SH-SY5Y (cell line): ENCODE measurements around the gene CNTN5.

Experiments used
- GATA2 ChIP-seq: IDR thresholded peaks from 2 replicates; pipeline ENCODE4 v1.6.1; 2011; ENCODE audit warnings: mild to moderate bottlenecking, low read depth, low read length
- GATA3 ChIP-seq: IDR thresholded peaks from 2 replicates; pipeline ENCODE4 v1.6.1; 2011; ENCODE audit warnings: low read depth, mild to moderate bottlenecking, low read length, moderate library complexity

The CNTN5 gene

DNA sequence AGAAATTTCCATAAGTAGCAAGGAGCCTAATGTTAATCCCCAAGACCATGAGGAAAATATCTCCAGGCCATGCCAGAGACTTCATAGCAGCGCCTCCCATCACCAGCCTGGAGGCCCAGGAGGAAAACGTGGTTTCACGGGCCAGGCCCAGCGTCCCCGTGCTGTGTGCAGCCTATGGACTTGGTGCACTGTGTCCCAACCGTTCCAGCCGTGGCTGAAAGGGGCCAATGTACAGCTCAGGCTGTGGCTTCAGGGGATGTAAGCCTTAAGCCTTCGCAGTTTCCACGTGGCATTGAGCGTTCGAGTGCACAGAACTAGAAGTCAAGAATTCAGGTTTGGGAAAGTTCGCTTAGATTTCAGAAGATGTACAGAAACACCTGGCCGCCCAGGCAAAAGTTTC lies 510.7 kb downstream of the CNTN5 start:
- no peak for TF ChIP-seq GATA3
- TF ChIP-seq GATA2, result no peak

DNA sequence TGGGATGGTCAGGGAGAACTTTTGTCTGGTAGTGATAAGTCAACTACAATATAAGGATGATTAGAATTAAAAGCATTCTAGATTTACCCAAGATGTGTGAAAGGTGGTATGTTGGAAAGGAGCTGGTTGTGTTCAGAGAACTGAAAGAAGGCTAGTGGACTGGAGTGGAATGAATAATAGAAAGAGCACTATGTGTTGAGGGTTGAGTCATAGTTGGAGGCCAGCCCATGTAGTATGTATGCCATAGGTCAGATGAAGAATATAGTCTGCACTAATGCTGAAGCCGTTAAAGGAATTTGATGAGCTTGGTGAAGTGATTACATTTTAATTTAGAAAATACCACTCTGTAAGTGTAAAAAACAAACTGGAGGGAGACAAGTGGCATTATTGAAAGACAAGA lies 514.1 kb downstream of the CNTN5 start:
- TF ChIP-seq GATA2, result no peak
- TF ChIP-seq GATA3, result no peak

- TF ChIP-seq GATA2 (no peak), GATA3 (no peak)
Measured at GRCh38 chr11:99535406-99535805, 514.7 kb downstream of the CNTN5 start.

GRCh38 chr11:99535819-99536218 lies 515.1 kb downstream of the CNTN5 start:
- no peak for TF ChIP-seq GATA3
- no peak for TF ChIP-seq GATA2

GRCh38 chr11:99537681-99538080 lies 516.9 kb downstream of the CNTN5 start:
- TF ChIP-seq GATA3, result no peak
- TF ChIP-seq GATA2, result no peak

DNA sequence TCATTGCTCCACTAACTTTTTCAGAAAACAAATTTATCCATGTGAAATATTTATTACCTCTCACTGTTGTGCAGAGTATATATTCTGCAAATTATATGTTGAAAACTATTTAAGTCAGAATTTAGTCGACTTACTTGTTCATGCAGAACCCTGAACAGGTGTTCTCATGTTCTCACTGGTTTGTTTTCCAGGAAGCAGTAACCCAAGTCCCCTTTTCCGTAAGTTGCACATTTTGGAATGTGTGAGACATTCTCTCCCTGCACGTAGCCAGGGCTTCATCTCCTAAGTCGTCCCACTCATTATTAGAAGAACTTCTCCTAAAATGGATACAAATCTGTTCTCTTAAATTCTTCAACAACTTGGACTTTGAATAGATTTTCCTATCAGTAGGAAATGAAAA lies 524.9 kb downstream of the CNTN5 start:
- TF ChIP-seq GATA3, result no peak
- no peak for TF ChIP-seq GATA2

DNA sequence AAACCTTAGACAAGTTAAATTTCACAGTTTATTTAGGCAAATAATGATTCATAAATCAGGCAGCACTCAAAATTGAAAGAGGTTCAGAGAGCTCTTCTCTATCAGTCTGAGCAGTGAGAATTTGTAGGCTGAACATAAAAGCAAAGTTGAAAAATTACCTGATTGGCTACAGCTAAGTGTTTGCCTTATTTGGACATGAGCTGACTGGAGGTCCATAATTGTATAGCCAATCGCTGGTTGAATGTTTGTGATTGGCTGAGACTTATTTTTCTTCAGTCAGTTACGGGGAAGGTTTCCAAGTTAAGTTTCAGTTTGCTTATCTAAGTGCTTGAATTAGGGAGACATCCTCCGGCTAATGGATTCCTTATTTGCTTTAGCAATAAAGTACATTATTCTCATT lies 527.5 kb downstream of the CNTN5 start:
- TF ChIP-seq GATA2, result no peak
- TF ChIP-seq GATA3, result no peak

- TF ChIP-seq GATA2 (no peak), GATA3 (no peak)
Measured at GRCh38 chr11:99554232-99554903, 533.6 kb downstream of the CNTN5 start.

GRCh38 chr11:99555486-99555885 lies 534.7 kb downstream of the CNTN5 start:
- TF ChIP-seq GATA2 (no peak), GATA3 (no peak)

DNA sequence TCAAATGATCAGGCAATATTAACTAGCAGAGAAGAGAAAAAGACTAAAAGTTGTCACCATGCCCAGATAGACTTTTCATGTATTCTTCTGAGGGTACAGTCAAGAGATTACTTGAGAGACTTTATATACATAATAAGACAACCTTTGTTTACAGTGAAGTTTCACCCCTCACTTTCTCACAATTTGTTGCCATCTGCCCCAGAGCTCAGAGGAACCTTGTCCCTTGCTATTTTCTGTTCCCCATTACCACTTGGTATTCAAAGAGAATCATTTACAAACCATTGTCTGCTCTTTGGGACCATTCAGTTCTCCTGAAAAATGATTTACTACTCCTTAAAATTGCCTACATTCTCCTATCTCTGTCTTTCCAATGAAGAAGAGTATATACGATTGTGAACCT lies 544.6 kb downstream of the CNTN5 start:
- TF ChIP-seq GATA3 (no peak), GATA2 (no peak)

DNA sequence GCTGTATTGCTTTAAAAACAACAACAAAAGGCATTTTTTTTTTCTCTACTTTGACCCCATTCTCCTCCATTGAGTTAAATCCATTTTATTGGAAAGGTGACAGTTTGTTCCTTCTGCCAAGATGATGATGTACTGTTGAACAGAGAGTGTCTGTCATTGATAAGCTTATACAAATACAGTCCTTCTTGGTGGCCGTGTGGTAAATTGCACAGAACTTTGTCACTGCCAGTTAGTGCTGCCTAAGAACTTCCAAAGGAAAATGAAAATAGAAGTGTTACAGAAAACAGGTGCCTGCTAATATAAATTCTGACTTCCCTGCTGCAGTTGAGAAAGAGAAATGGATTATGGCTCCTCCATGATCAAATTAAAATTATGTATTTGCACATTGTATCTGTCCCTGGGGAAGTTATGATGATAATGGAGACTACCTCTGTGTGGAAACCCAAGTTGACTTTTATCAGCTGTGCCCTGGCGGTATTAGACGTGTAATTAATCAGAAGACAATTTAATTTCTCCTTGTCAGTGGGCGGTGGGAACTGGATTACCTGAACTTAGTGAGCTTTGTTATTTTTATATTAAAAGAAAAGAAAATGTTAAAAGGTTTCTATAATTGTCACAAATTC lies 546.7 kb downstream of the CNTN5 start:
- no peak for TF ChIP-seq GATA2
- TF ChIP-seq GATA3, result no peak

DNA sequence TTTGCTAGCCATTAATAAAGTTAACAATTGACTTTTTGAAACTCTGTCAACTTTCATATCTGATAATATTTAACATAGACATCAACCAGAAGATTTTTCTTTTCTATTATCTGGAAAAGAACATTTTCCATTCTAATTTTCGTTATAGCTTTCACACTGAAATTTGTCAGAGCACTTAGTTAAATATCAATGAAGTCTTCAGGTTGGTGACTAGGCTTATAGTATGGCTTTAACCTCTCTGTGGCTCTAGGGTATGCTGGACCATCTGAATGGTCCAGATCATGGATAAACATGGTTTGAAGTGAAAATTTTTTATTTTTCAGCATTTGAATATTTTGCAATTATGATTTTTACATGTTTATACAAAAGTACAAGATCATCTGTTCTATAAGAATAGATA lies 548.1 kb downstream of the CNTN5 start:
- TF ChIP-seq GATA2 (no peak), GATA3 (no peak)

GRCh38 chr11:99571094-99571493 lies 550.3 kb downstream of the CNTN5 start:
- TF ChIP-seq GATA2 (no peak), GATA3 (no peak)

DNA sequence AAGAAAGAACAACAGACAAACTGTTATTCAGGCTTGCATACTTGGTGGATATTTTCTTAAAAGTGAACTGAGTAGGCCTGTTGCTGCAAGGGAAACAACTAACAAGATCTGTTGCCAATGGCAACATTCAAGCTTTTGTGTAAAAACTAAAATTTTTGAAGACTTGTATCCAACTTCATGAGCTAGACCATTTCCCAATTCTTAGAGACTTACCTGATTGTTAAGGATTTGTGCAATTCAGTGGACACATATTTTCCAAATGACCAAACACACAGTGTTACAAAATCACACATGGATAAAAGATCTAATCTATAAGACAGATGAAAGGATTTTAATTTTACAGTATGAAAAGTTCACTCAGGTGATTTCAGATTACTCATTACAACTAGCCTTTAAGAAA lies 564.1 kb downstream of the CNTN5 start:
- TF ChIP-seq GATA2, result no peak

GRCh38 chr11:99585606-99586005 lies 564.9 kb downstream of the CNTN5 start:
- TF ChIP-seq GATA2 (no peak), GATA3 (no peak)

DNA sequence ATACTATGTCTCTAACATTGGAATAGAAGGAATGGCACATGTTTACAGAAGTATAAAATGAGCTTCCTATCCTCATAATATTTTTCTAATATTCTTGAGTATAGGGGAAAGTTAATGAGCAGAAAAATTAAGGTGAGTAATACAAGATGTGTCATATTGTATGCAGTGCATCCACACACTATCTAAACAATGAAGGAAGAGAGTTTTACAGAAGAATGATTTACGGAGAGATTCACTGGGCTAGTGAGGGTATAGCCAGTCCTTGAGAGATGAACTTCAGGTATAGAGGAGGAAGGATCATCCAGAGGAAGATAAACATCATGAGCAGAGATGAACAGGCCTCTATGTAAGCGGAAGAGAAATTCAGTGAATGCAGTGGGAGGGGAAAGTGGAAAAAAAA lies 569.0 kb downstream of the CNTN5 start:
- TF ChIP-seq GATA3 (no peak), GATA2 (no peak)

- TF ChIP-seq GATA3 (no peak), GATA2 (no peak)
Measured at GRCh38 chr11:99592266-99592665, 571.5 kb downstream of the CNTN5 start.
